Measurements from ENCODE around the gene BRD4.

- TF ChIP-seq POLR2AphosphoS5 (IDR thresholded peaks at IDR 0.05; ENCODE audit: low read depth, low read length) (0 out of 2 replicates have a peak, but pooled peaks have one; percentile 46), POLR2A (IDR thresholded peaks at IDR 0.05; ENCODE audit: low read depth, low read length) (no peak), TAF1 (IDR thresholded peaks at IDR 0.05; ENCODE audit: borderline replicate concordance, low read depth, low read length) (no peak)
These were observed 22.4 kb upstream of the BRD4 start for GRCh38 chr19:15354566-15355296.
